Natural killer cell (primary cell): ENCODE results near the gene ZNF175. TPM values are rescaled to one million over a fixed set of nuclear protein-coding genes. Genes with fewer than 3 reads are reported as not detected.

Experiments used
- ATAC-seq, 3 donors: fragments of 150-1000 bp in 2 of 3; fragments of 200-7000 bp in 1 of 3; cut with Tn5 transposase; 1 replicate in 1 of 3; 2 replicates in 2 of 3; pipeline ENCODE4 v1.10.0; 2021; ENCODE audit warnings: mild to moderate bottlenecking in 2 of 3, moderate library complexity in 2 of 3
- DNase-seq, 2 donors: peaks; one replicate each; pipeline versions ENCODE4 v3.0.0 to v3.0.0-alpha.2; 2013 to 2021; ENCODE audit warnings: mixed read lengths in 1 of 2
- H3K27ac ChIP-seq: one replicate; pipeline ENCODE4 v1.5.1; 2013; ENCODE audit warnings: mild to moderate bottlenecking, low read length
- H3K27me3 ChIP-seq: one replicate; pipeline ENCODE4 v1.6.1; 2013; ENCODE audit warnings: low read length; ENCODE audit not compliant: control insufficient read depth, insufficient read depth
- H3K36me3 ChIP-seq: one replicate; pipeline ENCODE4 v1.6.1; 2013; ENCODE audit warnings: low read length; ENCODE audit not compliant: control insufficient read depth, insufficient read depth
- H3K4me1 ChIP-seq: one replicate; pipeline ENCODE4 v1.6.1; 2013; ENCODE audit warnings: low read length; ENCODE audit not compliant: control insufficient read depth, insufficient read depth
- H3K4me3 ChIP-seq: one replicate; pipeline ENCODE4 v1.5.1; 2013; ENCODE audit warnings: low read length
- H3K9me3 ChIP-seq: one replicate; pipeline ENCODE4 v1.6.1; 2013; ENCODE audit warnings: low read length; ENCODE audit not compliant: control insufficient read depth, insufficient read depth
- H3K27ac Mint-ChIP-seq, 2 donors: one replicate each; pipeline ENCODE4 v1.8.0; 2022; ENCODE audit warnings: mild to moderate bottlenecking in 2 of 2, mixed read lengths in 2 of 2, moderate library complexity in 1 of 2
- H3K27me3 Mint-ChIP-seq, 2 donors: one replicate each; pipeline ENCODE4 v1.8.0; 2022; ENCODE audit warnings: low read depth in 2 of 2, mixed read lengths in 2 of 2
- H3K36me3 Mint-ChIP-seq: one replicate; pipeline ENCODE4 v1.8.0; 2022; ENCODE audit warnings: mixed read lengths
- H3K4me1 Mint-ChIP-seq, 2 donors: one replicate each; pipeline ENCODE4 v1.8.0; 2022; ENCODE audit warnings: mixed read lengths in 2 of 2
- H3K4me3 Mint-ChIP-seq: one replicate; pipeline ENCODE4 v1.8.0; 2022; ENCODE audit warnings: mild to moderate bottlenecking, moderate library complexity, mixed read lengths
- H3K9me3 Mint-ChIP-seq, 2 donors: one replicate each; pipeline ENCODE4 v1.8.0; 2022; ENCODE audit warnings: mixed read lengths in 2 of 2
- CTCF ChIP-seq: fragments of 200-600 bp; IDR thresholded peaks from one replicate; pipeline ENCODE4 v1.8.0; 2022; ENCODE audit warnings: antibody characterized with exemption
- WGBS: methylation state at CpG from one replicate; pipeline ENCODE4 v1.1.7; 2013; ENCODE audit warnings: missing lambda C conversion rate; ENCODE audit not compliant: insufficient coverage; 5-methylcytosine and 5-hydroxymethylcytosine counted together
- intact Hi-C: fragments of 100-400 bp; cut with micrococcal nuclease; formaldehyde crosslinking; loops from one replicate; pipeline ENCODE4 v1.14.2; 2022
- total RNA-seq, 4 donors: library from RNA; stranded (reverse); fragments of 120-200 nt in 1 of 4; gene quantifications; one replicate each; pipeline versions ENCODE4 v1.2.3 to v1.2.4, GENCODE V29; 2013 to 2022

ZNF175 gene
- total RNA-seq, 3 donors from 2014 or later (not counting 1 experiment from before 2014, with no cell fraction given), result 3.4 to 4.8 (median 4.0) TPM

GRCh38 chr19:51587264-51588191 lies 16.4 kb downstream of the ZNF175 start:
- 94% methylated on average over 7 of the region's 9 CpGs for WGBS
- Histone ChIP-seq H3K27ac (no peak overlapping the region), H3K36me3 (peaks cover 34% of the 10 kb centered on the region), H3K4me3 (no peak overlapping the region), H3K4me1 (no peaks in the 10 kb centered on the region), H3K27me3 (no peaks in the 10 kb centered on the region), H3K9me3 (peaks cover 15% of the 10 kb centered on the region)
- Mint-ChIP-seq H3K9me3 (peaks cover 0 to 4% of the 10 kb centered on the region in 2 donors), H3K4me1 (no peaks in the 10 kb centered on the region), H3K27ac (no peak overlapping the region), H3K27me3 (no peaks in the 10 kb centered on the region), H3K36me3 (peaks cover 55% of the 10 kb centered on the region), H3K4me3 (no peak overlapping the region)
- no peak for TF ChIP-seq CTCF
- no peak for ATAC-seq
- intact Hi-C loops, result no loop called here
- no peak for DNase-seq

- Mint-ChIP-seq H3K4me1 (peaks cover 13 to 14% of the 10 kb centered on the region in 2 donors), H3K9me3 (peaks cover 0 to 4% of the 10 kb centered on the region in 2 donors), H3K36me3 (peaks cover 39% of the 10 kb centered on the region), H3K27ac (no peak overlapping the region), H3K4me3 (no peak overlapping the region), H3K27me3 (no peaks in the 10 kb centered on the region)
- TF ChIP-seq CTCF, result no peak
- Histone ChIP-seq H3K27ac (no peak overlapping the region), H3K4me3 (no peak overlapping the region), H3K36me3 (peaks cover 18% of the 10 kb centered on the region), H3K4me1 (peaks cover 14% of the 10 kb centered on the region), H3K27me3 (no peaks in the 10 kb centered on the region), H3K9me3 (peaks cover 15% of the 10 kb centered on the region)
- 100% methylated on average over 2 of the region's 2 CpGs for WGBS
- intact Hi-C loops, result no loop called here
- ATAC-seq, result no peak
- DNase-seq, result no peak
Measured at GRCh38 chr19:51589511-51589910, 18.4 kb downstream of the ZNF175 start.

- H3K4me3 Mint-ChIP-seq, result no peak overlapping the region
- H3K36me3 ChIP-seq, result peaks cover 14% of the 10 kb centered on the region
- no peak overlapping the region for H3K27ac ChIP-seq
- WGBS, result 94% methylated on average over 3 of the region's 3 CpGs
- H3K4me3 ChIP-seq, result no peak overlapping the region
- H3K27me3 ChIP-seq, result no peaks in the 10 kb centered on the region
- peaks cover 22% of the 10 kb centered on the region for H3K4me1 ChIP-seq
- peaks cover 22 to 23% of the 10 kb centered on the region in 2 donors for H3K4me1 Mint-ChIP-seq
- H3K27me3 Mint-ChIP-seq, result no peaks in the 10 kb centered on the region
- no peak overlapping the region for H3K27ac Mint-ChIP-seq
- ATAC-seq, result no peak
- TF ChIP-seq CTCF, result no peak
- H3K36me3 Mint-ChIP-seq, result peaks cover 30% of the 10 kb centered on the region
- intact Hi-C loops, result no loop called here
- peaks cover 15% of the 10 kb centered on the region for H3K9me3 ChIP-seq
- DNase-seq, result no peak
- peaks cover 2 to 4% of the 10 kb centered on the region in 2 donors for H3K9me3 Mint-ChIP-seq
Measured at GRCh38 chr19:51590441-51590840, 19.4 kb downstream of the ZNF175 start.
